ENCODE measurements around the gene GMPS. TPM values are rescaled to one million over a fixed set of nuclear protein-coding genes. Genes with fewer than 3 reads are reported as not detected.
A peak's percentile ranks its signal among the peaks of the same experiment; 100 is the strongest.
"Not testable (repeated sequence)": the region's sequence is repeated elsewhere in the genome, so short reads cannot be mapped to it uniquely, and the experiment has no call there.

Gene GMPS
- total and polyA plus RNA-seq, 10 of the 15 experiments (the other 5 are each of a cell fraction or from before 2014, with no cell fraction given): 33.2 to 143 (median 79.0) TPM

DNA sequence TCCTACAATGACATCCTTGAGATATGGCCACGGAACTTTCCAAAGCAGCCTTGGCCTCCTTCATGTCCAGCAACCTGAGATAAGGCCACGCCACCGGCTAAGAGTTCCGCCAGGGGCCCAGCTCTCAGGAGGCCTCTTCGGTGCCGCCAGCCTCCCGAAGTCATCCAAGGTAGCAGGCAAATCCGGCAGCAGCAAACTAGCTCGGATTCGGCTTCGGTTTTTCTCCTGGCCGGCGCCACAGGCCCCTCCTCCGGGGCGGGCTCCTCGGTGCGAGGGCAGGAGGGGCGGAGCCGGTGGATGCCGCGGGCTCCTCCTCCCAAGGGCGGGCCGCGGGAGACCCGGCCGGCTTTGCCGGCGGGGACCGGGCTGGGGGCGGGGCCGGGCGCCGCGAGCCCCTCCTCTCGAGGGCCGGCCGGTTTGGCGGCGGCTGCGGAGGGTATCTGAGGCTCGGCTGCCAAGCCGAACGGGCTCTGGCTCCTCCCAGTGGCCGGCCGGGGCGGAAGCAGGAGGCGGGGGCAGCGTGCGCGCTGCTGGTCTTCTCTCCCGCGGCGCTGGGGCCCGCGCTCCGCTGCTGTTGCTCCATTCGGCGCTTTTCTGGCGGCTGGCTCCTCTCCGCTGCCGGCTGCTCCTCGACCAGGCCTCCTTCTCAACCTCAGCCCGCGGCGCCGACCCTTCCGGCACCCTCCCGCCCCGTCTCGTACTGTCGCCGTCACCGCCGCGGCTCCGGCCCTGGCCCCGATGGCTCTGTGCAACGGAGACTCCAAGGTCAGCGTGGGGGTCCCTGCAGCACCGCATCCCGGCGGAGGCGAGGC lies at the start of gene GMPS (continued):
- TF ChIP-seq, protein P1, sequence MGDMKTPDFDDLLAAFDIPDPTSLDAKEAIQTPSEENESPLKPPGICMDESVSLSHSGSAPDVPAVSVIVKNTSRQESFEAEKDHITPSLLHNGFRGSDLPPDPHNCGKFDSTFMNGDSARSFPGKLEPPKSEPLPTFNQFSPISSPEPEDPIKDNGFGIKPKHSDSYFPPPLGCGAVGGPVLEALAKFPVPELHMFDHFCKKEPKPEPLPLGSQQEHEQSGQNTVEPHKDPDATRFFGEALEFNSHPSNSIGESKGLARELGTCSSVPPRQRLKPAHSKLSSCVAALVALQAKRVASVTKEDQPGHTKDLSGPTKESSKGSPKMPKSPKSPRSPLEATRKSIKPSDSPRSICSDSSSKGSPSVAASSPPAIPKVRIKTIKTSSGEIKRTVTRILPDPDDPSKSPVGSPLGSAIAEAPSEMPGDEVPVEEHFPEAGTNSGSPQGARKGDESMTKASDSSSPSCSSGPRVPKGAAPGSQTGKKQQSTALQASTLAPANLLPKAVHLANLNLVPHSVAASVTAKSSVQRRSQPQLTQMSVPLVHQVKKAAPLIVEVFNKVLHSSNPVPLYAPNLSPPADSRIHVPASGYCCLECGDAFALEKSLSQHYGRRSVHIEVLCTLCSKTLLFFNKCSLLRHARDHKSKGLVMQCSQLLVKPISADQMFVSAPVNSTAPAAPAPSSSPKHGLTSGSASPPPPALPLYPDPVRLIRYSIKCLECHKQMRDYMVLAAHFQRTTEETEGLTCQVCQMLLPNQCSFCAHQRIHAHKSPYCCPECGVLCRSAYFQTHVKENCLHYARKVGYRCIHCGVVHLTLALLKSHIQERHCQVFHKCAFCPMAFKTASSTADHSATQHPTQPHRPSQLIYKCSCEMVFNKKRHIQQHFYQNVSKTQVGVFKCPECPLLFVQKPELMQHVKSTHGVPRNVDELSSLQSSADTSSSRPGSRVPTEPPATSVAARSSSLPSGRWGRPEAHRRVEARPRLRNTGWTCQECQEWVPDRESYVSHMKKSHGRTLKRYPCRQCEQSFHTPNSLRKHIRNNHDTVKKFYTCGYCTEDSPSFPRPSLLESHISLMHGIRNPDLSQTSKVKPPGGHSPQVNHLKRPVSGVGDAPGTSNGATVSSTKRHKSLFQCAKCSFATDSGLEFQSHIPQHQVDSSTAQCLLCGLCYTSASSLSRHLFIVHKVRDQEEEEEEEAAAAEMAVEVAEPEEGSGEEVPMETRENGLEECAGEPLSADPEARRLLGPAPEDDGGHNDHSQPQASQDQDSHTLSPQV (IDR thresholded peaks at IDR 0.05): 0 out of 2 replicates have a peak, but pooled peaks have one; percentile 45
- peak; percentile 54; the same call in 1 of the 2 replicates for TF ChIP-seq ZSCAN29 (IDR thresholded peaks at IDR 0.05)
- no peak for TF ChIP-seq USF1 (IDR thresholded peaks at IDR 0.05; ENCODE audit: borderline replicate concordance, extremely low read length, insufficient read depth, low read depth, low read length)
- no peak for TF ChIP-seq ZNF384 (IDR thresholded peaks at IDR 0.05; ENCODE audit: borderline replicate concordance, low read depth, low read length)
- TF ChIP-seq, protein P2, sequence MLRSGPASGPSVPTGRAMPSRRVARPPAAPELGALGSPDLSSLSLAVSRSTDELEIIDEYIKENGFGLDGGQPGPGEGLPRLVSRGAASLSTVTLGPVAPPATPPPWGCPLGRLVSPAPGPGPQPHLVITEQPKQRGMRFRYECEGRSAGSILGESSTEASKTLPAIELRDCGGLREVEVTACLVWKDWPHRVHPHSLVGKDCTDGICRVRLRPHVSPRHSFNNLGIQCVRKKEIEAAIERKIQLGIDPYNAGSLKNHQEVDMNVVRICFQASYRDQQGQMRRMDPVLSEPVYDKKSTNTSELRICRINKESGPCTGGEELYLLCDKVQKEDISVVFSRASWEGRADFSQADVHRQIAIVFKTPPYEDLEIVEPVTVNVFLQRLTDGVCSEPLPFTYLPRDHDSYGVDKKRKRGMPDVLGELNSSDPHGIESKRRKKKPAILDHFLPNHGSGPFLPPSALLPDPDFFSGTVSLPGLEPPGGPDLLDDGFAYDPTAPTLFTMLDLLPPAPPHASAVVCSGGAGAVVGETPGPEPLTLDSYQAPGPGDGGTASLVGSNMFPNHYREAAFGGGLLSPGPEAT (IDR thresholded peaks at IDR 0.05; ENCODE audit: low read depth): no peak
- TF ChIP-seq TCF7 (IDR thresholded peaks at IDR 0.05; ENCODE audit: borderline replicate concordance): no peak
- no peak for TF ChIP-seq KLF5 (IDR thresholded peaks at IDR 0.05; ENCODE audit: partially characterized antibody)
- no peak for TF ChIP-seq IRF3 (IDR thresholded peaks at IDR 0.05)

GRCh38 chr3:155828490-155829098 lies 41.9 kb upstream of the GMPS start:
- POLR2A ChIA-PET; H3K27me3 ChIP-seq (replicated peaks in 1 of 2; ENCODE audit: control insufficient read depth in 2 of 2, insufficient read depth in 2 of 2, low read length in 1 of 2); H3K4me1 ChIP-seq (ENCODE audit: control insufficient read depth, insufficient read depth, low read length); BruUV-seq (replicated peaks); H3K4me3 ChIP-seq; H3K9ac ChIP-seq (ENCODE audit: control insufficient read depth, insufficient read depth, low read length); ATAC-seq; H3K9me3 ChIP-seq (replicated peaks; ENCODE audit: control insufficient read depth, insufficient read depth, low read length); H3K27ac ChIP-seq (ENCODE audit: control insufficient read depth, insufficient read depth); H3K36me3 ChIP-seq (ENCODE audit: control insufficient read depth in 2 of 2, insufficient read depth in 2 of 2, low read length in 1 of 2); H3K4me2 ChIP-seq (ENCODE audit: control insufficient read depth, insufficient read depth); H4K20me1 ChIP-seq (ENCODE audit: control insufficient read depth, insufficient read depth); SMC1A ChIA-PET (ENCODE audit: uncharacterized antibody, unreplicated experiment); in situ Hi-C loops (cut with MboI); H3K79me2 ChIP-seq (ENCODE audit: control insufficient read depth, insufficient read depth, low read length); H2AFZ ChIP-seq (ENCODE audit: control insufficient read depth, low read depth, low read length); FAIRE-seq; intact Hi-C loops (cut with micrococcal nuclease; ENCODE audit: unreplicated experiment); DNase-seq (ENCODE audit: low read depth, low spot score): not testable (repeated sequence)
- ChIA-PET RAD21 (ENCODE audit: unreplicated experiment) (interaction anchor here (0.8 kb wide), 1 partner anchor 21 kb away, joined by 3 read pairs; no protein-coding TSS in a partner anchor), CTCF (interaction anchor here (1.0 to 1.6 kb wide), 3 partner anchors 17 to 309 kb away, joined by 3 to 9 read pairs (median 3); partner anchors contain the start of gene C3orf33)
- over 99% methylated on average over 11 of the region's 13 CpGs for WGBS (ENCODE audit: insufficient coverage, insufficient replicate concordance, low lambda C conversion rate, missing lambda C conversion rate)

Data from GM12878 (cell line).